Smooth muscle cell (in vitro differentiated cells): ENCODE results near the gene L3MBTL2. TPM values are rescaled to one million over a fixed set of nuclear protein-coding genes. Genes with fewer than 3 reads are reported as not detected.

Experiments
- DNase-seq: peaks from one replicate; lab custom pipeline; 2025; ENCODE audit not compliant: unreplicated experiment; lab: John Stamatoyannopoulos, UW
- H2AFZ ChIP-seq: fragments of 200-600 bp; sonication (generic); 2 replicates; pipeline ENCODE4 v1.6.0; 2016; ENCODE audit warnings: antibody characterized with exemption, low read depth, mild to moderate bottlenecking
- H3F3A ChIP-seq: fragments of 200-600 bp; sonication (generic); 2 replicates; pipeline ENCODE4 v1.6.0; 2017; ENCODE audit warnings: antibody characterized with exemption, low read depth
- H3K27ac ChIP-seq: fragments of 200-600 bp; sonication (generic); 2 replicates; pipeline ENCODE4 v1.5.1; 2016; ENCODE audit warnings: low read depth, mild to moderate bottlenecking
- H3K27me3 ChIP-seq: fragments of 200-600 bp; sonication (generic); 2 replicates; pipeline ENCODE4 v1.6.1; 2016; ENCODE audit warnings: low read depth, mild to moderate bottlenecking
- H3K36me3 ChIP-seq: fragments of 200-600 bp; sonication (generic); 2 replicates; pipeline ENCODE4 v1.5.1; 2016; ENCODE audit warnings: low read depth
- H3K4me1 ChIP-seq: fragments of 200-600 bp; sonication (generic); 2 replicates; pipeline ENCODE4 v1.5.1; 2016; ENCODE audit warnings: low read depth
- H3K4me2 ChIP-seq: fragments of 200-600 bp; sonication (generic); 2 replicates; pipeline ENCODE4 v1.6.0; 2016; ENCODE audit warnings: mild to moderate bottlenecking
- H3K4me3 ChIP-seq: fragments of 200-600 bp; sonication (generic); 2 replicates; pipeline ENCODE4 v1.5.1; 2016; ENCODE audit warnings: mild to moderate bottlenecking
- H3K79me2 ChIP-seq: fragments of 200-600 bp; sonication (generic); 2 replicates; pipeline ENCODE4 v1.6.0; 2016; ENCODE audit warnings: low read depth, mild to moderate bottlenecking
- H3K9ac ChIP-seq: fragments of 200-600 bp; sonication (generic); 2 replicates; pipeline ENCODE4 v1.6.0; 2016; ENCODE audit warnings: low read depth
- H3K9me3 ChIP-seq: fragments of 200-600 bp; sonication (generic); replicated peaks from 2 replicates; pipeline ENCODE4 v1.5.1; 2016; ENCODE audit warnings: low read depth
- H4K20me1 ChIP-seq: fragments of 200-600 bp; sonication (generic); 2 replicates; pipeline ENCODE4 v1.6.0; 2016; ENCODE audit warnings: low read depth
- WGBS: methylation state at CpG from one replicate; pipeline ENCODE4 v1.1.7; 2016; ENCODE audit warnings: low lambda C conversion rate; 5-methylcytosine and 5-hydroxymethylcytosine counted together
- polyA plus RNA-seq: library from polyadenylated mRNA; unstranded; fragments of >200 nt; fragmentation: Nextera tagmentation; extraction: Ambion mirVana; gene quantifications from 2 replicates; pipeline ENCODE4 v1.2.1, GENCODE V29; 2016
- total RNA-seq: library from RNA; depleted of rRNA; stranded (reverse); fragments of >200 nt; gene quantifications from 2 replicates; pipeline ENCODE4 v1.2.3, GENCODE V29; 2014
- TF ChIP-seq, protein P1 (sequence below): fragments of 200-600 bp; sonication (generic); IDR thresholded peaks from 2 replicates; pipeline ENCODE4 v1.5.1; 2017; ENCODE audit warnings: borderline replicate concordance, mild to moderate bottlenecking, antibody characterized with exemption; ENCODE audit not compliant: insufficient read depth, poor library complexity, severe bottlenecking

Gene L3MBTL2
- total and polyA plus RNA-seq, 2 experiments from 2014 or later = 10.7 to 15.5 TPM

DNA sequence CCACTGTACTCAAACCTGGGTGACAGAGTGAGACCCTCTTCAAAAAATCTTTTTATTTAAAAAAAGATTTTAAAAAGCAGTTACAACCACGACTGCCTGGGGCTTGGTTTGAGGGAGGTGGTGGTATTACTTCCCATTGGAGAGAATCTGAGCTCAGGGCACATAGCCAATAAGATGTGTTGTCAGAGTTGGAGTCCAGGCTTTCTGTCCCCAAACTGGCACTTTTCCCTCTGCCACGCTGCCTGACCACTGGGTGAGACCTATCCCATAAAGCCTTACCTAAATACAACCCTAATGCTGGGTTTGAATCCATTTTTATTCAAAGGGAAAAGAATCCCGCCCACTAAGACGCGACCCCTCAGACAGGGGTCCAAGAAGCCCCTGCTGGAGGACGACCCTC is 24.1 kb downstream of the L3MBTL2 start:
- 97% methylated on average over 6 of the region's 6 CpGs for WGBS
- DNase-seq = no peak
- no peaks in the 10 kb centered on the region for H3F3A ChIP-seq

DNA sequence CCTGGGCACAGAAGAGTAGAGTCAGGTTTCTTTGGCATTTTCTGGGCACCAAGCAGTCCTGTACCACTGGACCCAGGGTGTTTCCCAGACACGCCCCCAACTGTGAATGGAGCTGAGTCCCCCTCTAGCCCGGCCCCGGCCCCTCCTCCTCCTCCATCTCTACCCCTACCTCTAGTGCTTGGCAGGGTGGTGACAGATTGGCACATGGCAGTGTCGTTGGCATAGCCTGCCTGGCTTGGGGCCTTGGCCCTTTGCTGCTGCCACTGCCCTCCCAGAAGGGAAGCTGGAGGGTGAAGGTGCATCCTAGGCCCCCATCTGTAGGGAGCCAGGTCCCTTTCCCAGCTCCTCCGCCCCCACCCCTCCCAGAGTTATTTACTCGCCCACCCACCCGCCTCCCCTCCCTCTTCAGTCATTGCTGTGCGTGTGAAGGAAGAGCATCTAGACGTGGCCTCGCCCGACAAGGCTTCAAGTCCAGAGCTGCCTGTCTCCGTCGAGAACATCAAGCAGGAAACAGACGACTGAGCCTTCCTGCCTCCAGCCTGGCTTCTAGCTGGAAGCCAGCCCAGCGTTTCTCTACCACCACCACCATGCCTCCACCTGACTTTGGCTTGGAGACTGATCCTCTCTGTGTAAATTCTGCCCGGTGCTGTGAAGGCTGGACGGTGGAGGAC is 24.8 kb downstream of the L3MBTL2 start:
- no peak overlapping the region for H3K9ac ChIP-seq
- no peak overlapping the region for H2AFZ ChIP-seq

More for the DNA sequence above, 24.1 kb downstream of the L3MBTL2 start:
- TF ChIP-seq, protein P1, sequence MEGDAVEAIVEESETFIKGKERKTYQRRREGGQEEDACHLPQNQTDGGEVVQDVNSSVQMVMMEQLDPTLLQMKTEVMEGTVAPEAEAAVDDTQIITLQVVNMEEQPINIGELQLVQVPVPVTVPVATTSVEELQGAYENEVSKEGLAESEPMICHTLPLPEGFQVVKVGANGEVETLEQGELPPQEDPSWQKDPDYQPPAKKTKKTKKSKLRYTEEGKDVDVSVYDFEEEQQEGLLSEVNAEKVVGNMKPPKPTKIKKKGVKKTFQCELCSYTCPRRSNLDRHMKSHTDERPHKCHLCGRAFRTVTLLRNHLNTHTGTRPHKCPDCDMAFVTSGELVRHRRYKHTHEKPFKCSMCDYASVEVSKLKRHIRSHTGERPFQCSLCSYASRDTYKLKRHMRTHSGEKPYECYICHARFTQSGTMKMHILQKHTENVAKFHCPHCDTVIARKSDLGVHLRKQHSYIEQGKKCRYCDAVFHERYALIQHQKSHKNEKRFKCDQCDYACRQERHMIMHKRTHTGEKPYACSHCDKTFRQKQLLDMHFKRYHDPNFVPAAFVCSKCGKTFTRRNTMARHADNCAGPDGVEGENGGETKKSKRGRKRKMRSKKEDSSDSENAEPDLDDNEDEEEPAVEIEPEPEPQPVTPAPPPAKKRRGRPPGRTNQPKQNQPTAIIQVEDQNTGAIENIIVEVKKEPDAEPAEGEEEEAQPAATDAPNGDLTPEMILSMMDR = no peak
- Histone ChIP-seq H3K36me3 (no peaks in the 10 kb centered on the region), H3K79me2 (no peaks in the 10 kb centered on the region), H3K27ac (no peak overlapping the region), H3K27me3 (no peaks in the 10 kb centered on the region), H3K9me3 (no peaks in the 10 kb centered on the region), H3K4me3 (no peak overlapping the region), H3K4me2 (no peak overlapping the region), H3K4me1 (no peaks in the 10 kb centered on the region), H2AFZ (no peak overlapping the region), H4K20me1 (no peaks in the 10 kb centered on the region), H3K9ac (no peak overlapping the region)

DNA sequence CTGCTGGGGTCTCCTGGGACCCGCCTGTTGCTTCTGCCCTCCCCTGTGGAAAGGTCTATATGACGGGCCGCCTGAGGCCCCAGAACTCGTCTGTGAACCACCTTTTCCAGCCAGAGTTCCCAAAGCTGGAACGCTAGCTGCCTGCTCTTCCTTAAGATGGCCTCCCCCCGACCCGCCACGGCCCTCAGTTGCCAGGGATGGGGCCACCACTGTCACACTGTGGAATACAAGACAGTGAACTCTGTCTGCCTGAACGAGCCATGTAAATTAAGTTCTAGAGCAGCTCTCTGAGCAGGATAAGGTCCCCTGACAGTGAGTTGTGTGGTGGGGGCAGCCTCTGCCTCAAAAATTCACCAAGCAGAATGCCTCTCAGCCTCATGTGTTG is 25.3 kb downstream of the L3MBTL2 start:
- no peaks in the 10 kb centered on the region for H3K27me3 ChIP-seq
- DNase-seq = no peak
- no peak overlapping the region for H3K27ac ChIP-seq
- no peak overlapping the region for H3K4me2 ChIP-seq
- no peaks in the 10 kb centered on the region for H3K9me3 ChIP-seq
- no peak overlapping the region for H3K4me3 ChIP-seq
- no peaks in the 10 kb centered on the region for H3K79me2 ChIP-seq
- H3F3A ChIP-seq = no peaks in the 10 kb centered on the region
- H3K9ac ChIP-seq = no peak overlapping the region
- WGBS = 97% methylated on average over 9 of the region's 9 CpGs
- H3K4me1 ChIP-seq = no peaks in the 10 kb centered on the region
- TF ChIP-seq, protein P1 = no peak
- H3K36me3 ChIP-seq = no peaks in the 10 kb centered on the region
- H4K20me1 ChIP-seq = no peaks in the 10 kb centered on the region
- no peak overlapping the region for H2AFZ ChIP-seq

More for the DNA sequence above, 24.8 kb downstream of the L3MBTL2 start:
- Histone ChIP-seq H3F3A (no peaks in the 10 kb centered on the region), H3K4me1 (no peaks in the 10 kb centered on the region), H3K9me3 (no peaks in the 10 kb centered on the region), H3K27ac (no peak overlapping the region), H3K27me3 (no peaks in the 10 kb centered on the region), H3K4me2 (no peak overlapping the region), H3K36me3 (no peaks in the 10 kb centered on the region), H3K4me3 (no peak overlapping the region), H3K79me2 (no peaks in the 10 kb centered on the region), H4K20me1 (no peaks in the 10 kb centered on the region)
- no peak for DNase-seq
- 94% methylated on average over 17 of the region's 17 CpGs for WGBS
- TF ChIP-seq, protein P1 = no peak

DNA sequence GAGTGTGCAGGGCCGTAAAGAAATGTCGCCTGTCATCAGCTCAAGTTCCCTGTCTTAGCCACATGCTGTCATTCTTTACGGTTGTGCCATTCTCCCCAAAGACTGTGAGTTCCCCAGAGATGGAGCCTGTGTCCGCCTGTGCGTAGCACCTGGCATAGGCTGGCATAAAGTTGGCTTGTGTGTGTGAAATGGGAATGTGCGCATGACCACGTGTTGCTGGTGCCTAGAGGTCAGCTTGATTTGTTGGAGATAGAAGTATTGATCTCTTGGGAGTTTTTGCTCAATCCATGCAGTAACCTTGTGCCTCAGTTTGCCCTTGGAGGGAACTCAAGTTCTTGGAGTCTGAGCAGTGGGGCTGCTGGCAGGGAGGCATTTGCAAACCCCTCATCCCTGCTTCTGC is 26.3 kb downstream of the L3MBTL2 start:
- no peaks in the 10 kb centered on the region for H3K36me3 ChIP-seq

More for the DNA sequence above, 26.3 kb downstream of the L3MBTL2 start:
- no peak overlapping the region for H3K27ac ChIP-seq
- 88% methylated on average over 7 of the region's 7 CpGs for WGBS
- H4K20me1 ChIP-seq = no peaks in the 10 kb centered on the region
- no peaks in the 10 kb centered on the region for H3K9me3 ChIP-seq
- H3K79me2 ChIP-seq = no peaks in the 10 kb centered on the region
- no peak overlapping the region for H3K9ac ChIP-seq
- no peaks in the 10 kb centered on the region for H3K4me1 ChIP-seq
- TF ChIP-seq, protein P1 = no peak
- no peaks in the 10 kb centered on the region for H3K27me3 ChIP-seq
- no peak overlapping the region for H3K4me3 ChIP-seq
- no peak overlapping the region for H3K4me2 ChIP-seq
- no peaks in the 10 kb centered on the region for H3F3A ChIP-seq
- H2AFZ ChIP-seq = no peak overlapping the region
- no peak for DNase-seq
